GM12891 (cell line): ENCODE data around the gene SRGAP2B.
"Not testable (repeated sequence)": the region's sequence is repeated elsewhere in the genome, so short reads cannot be mapped to it uniquely, and the experiment has no call there.

Experiments used
- POLR2A ChIP-seq: IDR thresholded peaks from 2 replicates; pipeline ENCODE4 v1.6.1; 2011; ENCODE audit warnings: low read depth, low read length, control low read depth
- POLR2AphosphoS5 ChIP-seq: IDR thresholded peaks from 2 replicates; pipeline ENCODE4 v1.6.1; 2011; ENCODE audit warnings: low read depth, low read length, control low read depth
- SPI1 ChIP-seq: IDR thresholded peaks from 2 replicates; pipeline ENCODE4 v1.6.1; 2011; ENCODE audit warnings: low read depth, low read length, control low read depth
- TAF1 ChIP-seq: IDR thresholded peaks from 2 replicates; pipeline ENCODE4 v1.6.1; 2011; ENCODE audit warnings: low read depth, low read length, control low read depth

DNA sequence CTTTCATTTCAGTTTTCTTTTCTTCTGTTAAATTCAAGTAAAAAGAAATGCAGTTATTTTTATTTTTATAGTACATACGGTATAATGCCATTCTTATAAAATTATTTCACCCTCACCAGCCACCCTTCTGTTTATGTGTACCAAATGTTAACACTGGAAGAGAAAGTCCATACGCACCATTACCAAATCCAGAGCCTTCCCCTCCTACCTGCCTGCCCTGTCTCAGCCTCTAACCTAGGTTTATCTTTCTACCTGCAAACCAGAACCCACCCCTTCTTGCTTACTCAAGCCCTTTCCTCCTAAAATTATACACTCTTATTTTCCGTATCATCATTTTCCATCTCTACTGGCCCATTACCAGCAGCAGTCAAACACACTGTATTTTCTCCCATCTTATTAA, 84.5 kb downstream of the SRGAP2B start:
- not testable (repeated sequence) for TF ChIP-seq POLR2A, SPI1, POLR2AphosphoS5, TAF1
